Colonic mucosa (tissue), 4 donors: Measurements from ENCODE around the gene OMP. TPM values are rescaled to one million over a fixed set of nuclear protein-coding genes. Genes with fewer than 3 reads are reported as not detected.

Experiments
- DNase-seq: peaks from one replicate; pipeline ENCODE4 v3.0.0-alpha.2; 2020
- H3K27ac ChIP-seq: fragments of 200-600 bp; one replicate; pipeline ENCODE4 v1.8.0; 2021
- H3K27me3 ChIP-seq: fragments of 200-600 bp; one replicate; pipeline ENCODE4 v1.8.0; 2021
- H3K36me3 ChIP-seq: fragments of 200-600 bp; one replicate; pipeline ENCODE4 v1.8.0; 2021
- H3K4me1 ChIP-seq: fragments of 200-600 bp; one replicate; pipeline ENCODE4 v1.8.0; 2021; ENCODE audit warnings: mild to moderate bottlenecking
- H3K4me3 ChIP-seq: fragments of 200-600 bp; one replicate; pipeline ENCODE4 v1.8.0; 2021
- H3K9ac ChIP-seq, 2 donors: one replicate each; pipeline ENCODE4 v1.7.0; 2013; ENCODE audit warnings: control low read depth in 2 of 2, low read depth in 2 of 2, low read length in 2 of 2
- H3K9me3 ChIP-seq: fragments of 200-600 bp; one replicate; pipeline ENCODE4 v1.8.0; 2021
- CTCF ChIP-seq: fragments of 200-600 bp; IDR thresholded peaks from one replicate; pipeline ENCODE4 v1.8.0; 2022; ENCODE audit warnings: antibody characterized with exemption, mild to moderate bottlenecking
- intact Hi-C: fragments of 100-400 bp; cut with DNase I; formaldehyde crosslinking; loops from one replicate; pipeline ENCODE4 v1.14.1; 2022
- total RNA-seq, 2 donors: library from RNA; stranded (reverse); fragmentation: NEBNext Ultra II Directional in 1 of 2; extraction: Animal tissue kit (Norgen Biotek cat#: 25700) in 1 of 2; gene quantifications; one replicate each; pipeline ENCODE4 v1.2.1, GENCODE V29; 2021
- donor health status: healthy.
- donor health status: DM: no; HTN: no; CAD: no.
- donor health status: DM: no; HTN: no; CAD: no.

Gene OMP
- total RNA-seq, 2 donors from 2014 or later: 7.5 to 16.8 TPM

- TF ChIP-seq CTCF: no peak
- no peaks in the 10 kb centered on the region for H3K4me1 ChIP-seq
- no peaks in the 10 kb centered on the region for H3K27me3 ChIP-seq
- no peaks in the 10 kb centered on the region for H3K9me3 ChIP-seq
- no peak for DNase-seq
- no peak overlapping the region for H3K27ac ChIP-seq
- peaks cover 15% of the 10 kb centered on the region for H3K36me3 ChIP-seq
- intact Hi-C loops: no loop called here
- no peak overlapping the region for H3K9ac ChIP-seq
- H3K4me3 ChIP-seq: no peak overlapping the region
Observed at GRCh38 chr11:77115181-77115611, 12.6 kb downstream of the OMP start.

- no peaks in the 10 kb centered on the region for H3K27me3 ChIP-seq
- H3K9ac ChIP-seq: no peak overlapping the region
- no peaks in the 10 kb centered on the region for H3K4me1 ChIP-seq
- H3K4me3 ChIP-seq: no peak overlapping the region
- H3K36me3 ChIP-seq: peaks cover 22% of the 10 kb centered on the region
- intact Hi-C loops: no loop called here
- H3K27ac ChIP-seq: no peak overlapping the region
- DNase-seq: no peak
- no peaks in the 10 kb centered on the region for H3K9me3 ChIP-seq
- no peak for TF ChIP-seq CTCF
Observed at GRCh38 chr11:77115956-77116355, 13.3 kb downstream of the OMP start.

GRCh38 chr11:77117492-77117891, 14.9 kb downstream of the OMP start:
- no peak for DNase-seq
- peaks cover 35% of the 10 kb centered on the region for H3K36me3 ChIP-seq
- H3K4me3 ChIP-seq: no peak overlapping the region
- intact Hi-C loops: no loop called here
- no peaks in the 10 kb centered on the region for H3K4me1 ChIP-seq
- no peak overlapping the region for H3K27ac ChIP-seq
- H3K27me3 ChIP-seq: no peaks in the 10 kb centered on the region
- H3K9me3 ChIP-seq: no peaks in the 10 kb centered on the region
- TF ChIP-seq CTCF: no peak
- H3K9ac ChIP-seq: no peak overlapping the region

DNA sequence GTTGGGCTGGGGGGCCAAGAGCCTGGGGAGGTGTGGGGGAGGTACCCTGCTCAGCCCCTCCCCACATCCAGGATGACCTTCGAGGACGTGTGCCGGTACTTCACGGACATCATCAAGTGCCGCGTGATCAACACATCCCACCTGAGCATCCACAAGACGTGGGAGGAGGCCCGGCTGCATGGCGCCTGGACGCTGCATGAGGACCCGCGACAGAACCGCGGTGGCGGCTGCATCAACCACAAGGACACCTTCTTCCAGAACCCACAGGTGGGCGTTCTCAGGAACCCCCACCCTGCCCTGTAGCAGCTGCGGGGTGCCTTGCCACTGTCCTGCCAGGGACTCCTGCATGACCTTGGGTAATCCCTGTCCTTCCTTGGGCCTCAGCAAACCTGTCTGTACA, 15.4 kb downstream of the OMP start:
- Histone ChIP-seq H3K9me3 (no peaks in the 10 kb centered on the region), H3K4me1 (no peaks in the 10 kb centered on the region), H3K4me3 (no peak overlapping the region), H3K27me3 (no peaks in the 10 kb centered on the region), H3K36me3 (peaks cover 35% of the 10 kb centered on the region), H3K9ac (no peak overlapping the region), H3K27ac (no peak overlapping the region)
- intact Hi-C loops: no loop called here
- DNase-seq: no peak
- no peak for TF ChIP-seq CTCF

DNA sequence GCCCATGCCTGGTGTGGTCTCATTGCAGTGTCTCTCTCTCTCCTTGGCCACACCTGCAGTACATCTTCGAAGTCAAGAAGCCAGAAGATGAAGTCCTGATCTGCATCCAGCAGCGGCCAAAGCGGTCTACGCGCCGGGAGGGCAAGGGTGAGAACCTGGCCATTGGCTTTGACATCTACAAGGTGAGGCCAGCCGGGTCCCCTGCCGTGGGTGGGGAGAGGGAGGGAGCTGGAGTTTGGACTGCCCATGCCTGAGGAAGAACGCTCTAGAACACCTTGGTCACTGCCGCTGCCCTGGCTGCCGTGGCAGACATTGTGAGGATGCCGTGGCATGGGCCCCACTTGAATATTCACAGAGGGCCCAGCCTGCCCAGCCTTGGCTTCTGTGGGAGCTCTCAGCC, 16.3 kb downstream of the OMP start:
- H3K9me3 ChIP-seq: no peaks in the 10 kb centered on the region
- no peak overlapping the region for H3K27ac ChIP-seq
- no peaks in the 10 kb centered on the region for H3K27me3 ChIP-seq
- H3K4me3 ChIP-seq: no peak overlapping the region
- H3K4me1 ChIP-seq: no peaks in the 10 kb centered on the region
- peaks cover 35% of the 10 kb centered on the region for H3K36me3 ChIP-seq
- no peak for TF ChIP-seq CTCF
- no peak overlapping the region for H3K9ac ChIP-seq
- DNase-seq: no peak
- intact Hi-C loops: no loop called here

DNA sequence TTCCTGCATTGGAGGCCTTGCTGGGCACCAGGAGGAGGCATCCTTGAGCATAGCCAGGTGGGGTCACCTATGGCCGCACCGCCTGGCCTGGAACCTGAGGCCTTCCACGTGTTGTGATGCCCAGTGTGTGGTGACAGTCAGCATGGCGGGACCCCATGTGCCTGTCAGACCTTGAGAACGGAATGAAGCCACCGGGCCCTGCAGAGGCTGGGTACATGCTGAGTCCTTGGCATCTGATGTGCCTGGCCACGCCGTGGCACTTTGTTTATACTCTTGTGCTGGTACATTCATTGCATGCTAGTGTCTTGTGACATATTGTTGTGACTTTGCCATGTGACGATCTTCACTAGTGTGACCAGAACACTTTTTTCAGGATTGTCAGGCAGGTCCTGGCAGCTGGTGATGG, 16.9 kb downstream of the OMP start:
- no peak overlapping the region for H3K4me3 ChIP-seq
- H3K4me1 ChIP-seq: no peaks in the 10 kb centered on the region
- H3K27ac ChIP-seq: no peak overlapping the region
- intact Hi-C loops: no loop called here
- H3K9me3 ChIP-seq: no peaks in the 10 kb centered on the region
- peaks cover 35% of the 10 kb centered on the region for H3K36me3 ChIP-seq
- no peak for DNase-seq
- TF ChIP-seq CTCF: no peak
- no peak overlapping the region for H3K9ac ChIP-seq
- no peaks in the 10 kb centered on the region for H3K27me3 ChIP-seq
